Heart left ventricle (tissue), 16 donors: ENCODE results near the gene PLAC9. TPM values are rescaled to one million over a fixed set of nuclear protein-coding genes. Genes with fewer than 3 reads are reported as not detected.
"Not testable (repeated sequence)": the region's sequence is repeated elsewhere in the genome, so short reads cannot be mapped to it uniquely, and the experiment has no call there.

Experiments
- ATAC-seq, 4 donors: fragments of 200-7000 bp; cut with Tn5 transposase; one replicate each; pipeline ENCODE4 v1.9.1; 2020 to 2022; ENCODE audit warnings: moderate library complexity in 4 of 4, mild to moderate bottlenecking in 3 of 4, moderate number of reproducible peaks in 1 of 4
- DNase-seq, 5 donors: peaks; one replicate each; pipeline ENCODE4 v3.0.0-alpha.2; 2020
- H3K27ac ChIP-seq, 12 donors: fragments of 200-600 bp; sonication (generic) in 4 of 12; one replicate each; pipeline versions ENCODE4 v1.5.0 to v1.8.0; 2016 to 2022; ENCODE audit warnings: mild to moderate bottlenecking in 2 of 12
- H3K27me3 ChIP-seq, 9 donors: fragments of 200-600 bp; sonication (generic) in 2 of 9; one replicate each; pipeline versions ENCODE4 v1.5.1 to v1.8.0; 2016 to 2022; ENCODE audit warnings: mild to moderate bottlenecking in 3 of 9
- H3K36me3 ChIP-seq, 9 donors: fragments of 200-600 bp; sonication (generic) in 2 of 9; one replicate each; pipeline versions ENCODE4 v1.5.0 to v1.8.0; 2018 to 2022; ENCODE audit warnings: mild to moderate bottlenecking in 2 of 9
- H3K4me1 ChIP-seq, 12 donors: fragments of 200-600 bp; sonication (generic) in 4 of 12; one replicate each; pipeline versions ENCODE4 v1.5.0 to v1.8.0; 2016 to 2022; ENCODE audit warnings: mild to moderate bottlenecking in 3 of 12
- H3K4me3 ChIP-seq, 12 donors: fragments of 200-600 bp; sonication (generic) in 4 of 12; one replicate each; pipeline versions ENCODE4 v1.5.0 to v1.8.0; 2017 to 2022; ENCODE audit warnings: mild to moderate bottlenecking in 9 of 12, moderate library complexity in 4 of 12
- H3K9me3 ChIP-seq, 12 donors: fragments of 200-600 bp; sonication (generic) in 4 of 12; one replicate each; pipeline versions ENCODE4 v1.5.0 to v1.8.0; 2016 to 2022; ENCODE audit warnings: mild to moderate bottlenecking in 1 of 12
- CTCF ChIP-seq, 12 donors: fragments of 200-600 bp; sonication (generic) in 4 of 12; IDR thresholded peaks; one replicate each; pipeline versions ENCODE4 v1.5.0 to v1.8.0; 2018 to 2022; ENCODE audit warnings: antibody characterized with exemption in 12 of 12, mild to moderate bottlenecking in 5 of 12
- POLR2A ChIP-seq, 2 donors: fragments of 450-650 bp; IDR thresholded peaks; one replicate each; pipeline ENCODE4 v1.6.1; 2017; ENCODE audit warnings: antibody characterized with exemption in 2 of 2, mild to moderate bottlenecking in 2 of 2, moderate library complexity in 2 of 2
- WGBS, 4 donors: extraction: QIAGEN DNeasy Blood & Tissue Kit in 2 of 4; methylation state at CpG; one replicate each; pipeline versions ENCODE4 v1.1.5 to v1.1.7; 2013 to 2018; 5-methylcytosine and 5-hydroxymethylcytosine counted together
- intact Hi-C, 10 donors: fragments of 100-400 bp; cut with DNase I; formaldehyde crosslinking; loops; one replicate each; pipeline versions ENCODE4 v1.11.1 to v1.14.2; 2022
- long read RNA-seq, 3 donors: library from polyadenylated mRNA; unstranded; transcript quantifications; one replicate each; pipeline ENCODE4 v2.0.0, GENCODE V29; 2020 to 2021
- polyA plus RNA-seq, 2 donors: library from polyadenylated mRNA; stranded (reverse); fragments of 200-250 nt; gene quantifications; one replicate each; pipeline ENCODE4 v1.2.3, GENCODE V29; 2013
- total RNA-seq, 9 donors: library from RNA; depleted of rRNA in 2 of 9; stranded (reverse); fragments of >200 nt in 2 of 9; fragmentation: NEBNext Ultra II Directional in 3 of 9; extraction: Animal tissue kit (Norgen Biotek cat#: 25700) in 3 of 9; gene quantifications; one replicate each; pipeline versions ENCODE4 v1.1.0 to v1.2.4, GENCODE V29; 2016 to 2023
- donor health status: ischemic (EF 13 %, LVEDD 7.1; RV severe dilation, severe dysfunction).
- donor health status: healthy with polysubstance abuse.
- donor health status: DM: no; HTN: yes; CAD: no.
- donor health status: DM: no; HTN: no; CAD: no.
- donor health status: ischemic (EF 25% LVEDD 6.9; RV normal size, moderate dysfunction).
- donor health status: ischemic (EF 25% LVEDD 5.7; RV mildly dilated, moderate dysfunction).
- donor health status: healthy.
- donor health status: DM: yes; HTN: yes; CAD: no.
- donor health status: ischemic (EF 35%, LVEDD 5.7; RV mildly dilated, moderate dysfunction).
- donor health status: nonischemic (EF 11% LVEDD 7.7; RV severe dilation, severe dysfunction).
- donor health status: DM: yes; HTN: yes; CAD: no.
- donor health status: PGD.
- donor health status: ischemic (EF 29% LVEDD 5.4; RV normal size, mild dysfunction).
- donor health status: nonischemic (EF 23%, LVEDD 6.1; RV moderate dilation, normal function).

The PLAC9 gene
- 10 to 100 TPM; 16.5 to 51.6 (median 25.1) TPM for total RNA-seq
- polyA plus RNA-seq = 10 to 100 TPM; 26.5 to 45.8 TPM
- long read RNA-seq, donor 1, transcript PLAC9-201 (4 exons, 785 nt) = major isoform, 10 of 11 reads
- long read RNA-seq, donor 1, partial matches to known transcripts = 0 of 11 reads
- long read RNA-seq, donor 1, other reads (novel, unspliced or antisense) = 0 of 11 reads
- long read RNA-seq, donor 2, transcript PLAC9-201 (4 exons, 785 nt) = major isoform, 5 of 5 reads
- long read RNA-seq, donor 2, partial matches to known transcripts = 0 of 5 reads
- long read RNA-seq, donor 2, other reads (novel, unspliced or antisense) = 0 of 5 reads
- long read RNA-seq, donor 3, transcript PLAC9-201 (4 exons, 785 nt) = major isoform, 8 of 9 reads
- long read RNA-seq, donor 3, partial matches to known transcripts = 0 of 9 reads
- long read RNA-seq, donor 3, other reads (novel, unspliced or antisense) = 1 of 9 reads

- H3K9me3 ChIP-seq = no peaks in the 10 kb centered on the region
- H3K27me3 ChIP-seq = peaks cover 0 to 19% (median 0%) of the 10 kb centered on the region in 9 donors
- 2 to 4% (median 3%) methylated on average over 29 to 58 of the region's 58 CpGs for WGBS, 4 donors
- intact Hi-C loops = loop anchor here in 3 of 10 donors (5.0 to 10.0 kb wide), 2 partner anchors 55 to 58 kb away; partner anchors contain the start of gene TMEM254 (in 3 of the 3)
- H3K4me3 ChIP-seq = peak within 1 kb of the TSS; percentile 30 to 73 (median 62)
- H3K4me1 ChIP-seq = peaks cover 0 to 50% (median 25%) of the 10 kb centered on the region in 12 donors
- ATAC-seq (peak in 3 of 4 donors; percentile 34 to 62 (median 56)), DNase-seq (peak; percentile 58 to 86 (median 68))
- peak within 1 kb of the TSS; percentile 69 to 90 (median 82) for H3K27ac ChIP-seq
- H3K36me3 ChIP-seq = no peaks in the 10 kb centered on the region
- TF ChIP-seq CTCF (IDR thresholded peaks at IDR 0.05) (peak in 1 of 12 donors; percentile 11), POLR2A (IDR thresholded peaks at IDR 0.05) (peak in 1 of 2 donors; percentile 57)
Observed at GRCh38 chr10:80132299-80133139, at the start of gene PLAC9. PLAC9 (plus strand) TSS chr10:80132730; CDS start chr10:80132763, 33 bp downstream.

- no peaks in the 10 kb centered on the region for H3K9me3 ChIP-seq
- H3K27me3 ChIP-seq = no peaks in the 10 kb centered on the region
- DNase-seq = no peak
- no peak overlapping the region for H3K27ac ChIP-seq
- no peak for TF ChIP-seq CTCF (IDR thresholded peaks at IDR 0.05)
- TF ChIP-seq POLR2A (IDR thresholded peaks at IDR 0.05) = no peak
- H3K36me3 ChIP-seq = peaks cover 0 to 55% (median 21%) of the 10 kb centered on the region in 9 donors
- intact Hi-C loops = no loop called here
- WGBS, 4 donors = 83 to 90% (median 87%) methylated on average over 2 of the region's 2 CpGs
- H3K4me1 ChIP-seq = no peaks in the 10 kb centered on the region
- H3K4me3 ChIP-seq = no peak overlapping the region
- ATAC-seq = no peak
Observed at GRCh38 chr10:80090121-80090520, 42.4 kb upstream of the PLAC9 start.

GRCh38 chr10:80094231-80094630 is 38.3 kb upstream of the PLAC9 start:
- intact Hi-C loops = no loop called here
- DNase-seq = no peak
- Histone ChIP-seq H3K4me3 (no peak overlapping the region), H3K4me1 (no peaks in the 10 kb centered on the region), H3K27ac (no peak overlapping the region), H3K9me3 (no peaks in the 10 kb centered on the region), H3K27me3 (no peaks in the 10 kb centered on the region), H3K36me3 (peaks cover 0 to 18% (median 10%) of the 10 kb centered on the region in 9 donors)
- 84 to 95% (median 89%) methylated on average over 2 of the region's 2 CpGs for WGBS, 4 donors
- ATAC-seq = no peak
- TF ChIP-seq POLR2A (IDR thresholded peaks at IDR 0.05) (no peak), CTCF (IDR thresholded peaks at IDR 0.05) (no peak)

GRCh38 chr10:80098272-80098671 is 34.3 kb upstream of the PLAC9 start:
- DNase-seq, H3K4me1 ChIP-seq, H3K36me3 ChIP-seq, ATAC-seq, intact Hi-C loops, H3K27me3 ChIP-seq, H3K4me3 ChIP-seq, H3K27ac ChIP-seq, H3K9me3 ChIP-seq: not testable (repeated sequence)
- 89 to 94% (median 92%) methylated on average over 2 of the region's 2 CpGs for WGBS, 4 donors

- H3K27me3 ChIP-seq, H3K27ac ChIP-seq, DNase-seq, intact Hi-C loops, ATAC-seq, H3K36me3 ChIP-seq, H3K9me3 ChIP-seq, H3K4me3 ChIP-seq: not testable (repeated sequence)
- 81 to 83% (median 82%) methylated on average over 8 of the region's 8 CpGs for WGBS, 4 donors
- peaks cover 0 to 11% (median 7%) of the 10 kb centered on the region in 12 donors for H3K4me1 ChIP-seq
Observed at GRCh38 chr10:80099295-80099694, 33.2 kb upstream of the PLAC9 start.
